H1 (cell line): ENCODE results near the gene EIF2B2. TPM values are rescaled to one million over a fixed set of nuclear protein-coding genes. Genes with fewer than 3 reads are reported as not detected.

Experiments
- CTCF ChIA-PET: fragments of 300-600 bp; sonication (Branson Sonifier 250); formaldehyde crosslinking; loops from one replicate; lab custom pipeline; 2021; ENCODE audit not compliant: partially characterized antibody; lab: Charles Lee
- POLR2A ChIA-PET: fragments of 300-600 bp; sonication (Branson Sonifier 250); formaldehyde crosslinking; loops from one replicate; lab custom pipeline; 2021; ENCODE audit warnings: inconsistent platforms; ENCODE audit not compliant: partially characterized antibody; lab: Charles Lee
- DNase-seq, 2 experiments: peaks; one replicate each; pipeline versions ENCODE4 v3.0.0 to v3.0.0-alpha.2; 2010 to 2022; ENCODE audit warnings: low spot score in 2 of 2, low read depth in 1 of 2, mixed read lengths in 1 of 2
- FAIRE-seq: peaks from 2 replicates; lab custom pipeline; 2011; peaks lifted over from hg19 to GRCh38; lab: Jason Lieb, UNC
- H2AFZ ChIP-seq: 2 replicates; pipeline ENCODE4 v1.8.1; 2012; ENCODE audit warnings: low read length, inconsistent platforms
- H2AK5ac ChIP-seq: 2 replicates; pipeline ENCODE4 v1.6.1; 2013; ENCODE audit warnings: low read depth, low read length
- H2BK120ac ChIP-seq: replicated peaks from 2 replicates; pipeline ENCODE3; 2013; ENCODE audit warnings: low read depth, low read length, inconsistent platforms
- H2BK12ac ChIP-seq: 2 replicates; pipeline ENCODE4 v1.6.1; 2013; ENCODE audit warnings: low read depth, low read length
- H2BK15ac ChIP-seq: 2 replicates; pipeline ENCODE4 v1.6.1; 2013; ENCODE audit warnings: low read length
- H2BK20ac ChIP-seq: 2 replicates; pipeline ENCODE4 v1.6.1; 2013; ENCODE audit warnings: low read length
- H2BK5ac ChIP-seq: 2 replicates; pipeline ENCODE4 v1.6.1; 2013; ENCODE audit warnings: low read depth, low read length
- H3K14ac ChIP-seq: 2 replicates; pipeline ENCODE4 v1.6.1; 2013; ENCODE audit warnings: inconsistent platforms; ENCODE audit not compliant: insufficient read length
- H3K18ac ChIP-seq: 2 replicates; pipeline ENCODE4 v1.6.1; 2013; ENCODE audit warnings: low read length; ENCODE audit errors: extremely low read depth
- H3K23ac ChIP-seq: 2 replicates; pipeline ENCODE4 v1.6.1; 2013; ENCODE audit warnings: inconsistent platforms; ENCODE audit not compliant: insufficient read length
- H3K23me2 ChIP-seq: 2 replicates; pipeline ENCODE4 v1.6.1; 2013; ENCODE audit warnings: low read depth, low read length
- H3K27ac ChIP-seq: 2 replicates; pipeline ENCODE4 v1.6.1; 2011; ENCODE audit warnings: low read depth, low read length, inconsistent platforms
- H3K27me3 ChIP-seq, 4 experiments: replicated peaks in 1 of 4; 1 replicate in 1 of 4; 2 replicates in 3 of 4; pipeline versions ENCODE4 v1.6.1 to v1.8.1; 2011 to 2013; ENCODE audit warnings: low read length in 3 of 4, mild to moderate bottlenecking in 3 of 4, inconsistent platforms in 2 of 4, mixed read lengths in 2 of 4, moderate library complexity in 1 of 4; ENCODE audit not compliant: control insufficient read depth in 3 of 4, insufficient read depth in 3 of 4; ENCODE audit errors: extremely low read depth in 1 of 4
- H3K36me3 ChIP-seq, 4 experiments: 2 replicates each; pipeline versions ENCODE4 v1.6.1 to v1.8.1; 2011 to 2013; ENCODE audit warnings: mild to moderate bottlenecking in 4 of 4, low read length in 3 of 4, moderate library complexity in 2 of 4, control low read depth in 1 of 4, inconsistent platforms in 1 of 4; ENCODE audit not compliant: insufficient read depth in 4 of 4, control insufficient read depth in 2 of 4
- H3K4ac ChIP-seq: replicated peaks from 2 replicates; pipeline ENCODE3; 2013; ENCODE audit warnings: low read length, low read depth, mixed read lengths, inconsistent platforms; ENCODE audit not compliant: insufficient read length
- H3K4me1 ChIP-seq, 4 experiments: replicated peaks in 1 of 4; 1 replicate in 1 of 4; 2 replicates in 3 of 4; pipeline versions ENCODE4 v1.6.1 to v1.8.1; 2011 to 2013; ENCODE audit warnings: low read length in 3 of 4, inconsistent platforms in 2 of 4, mixed read lengths in 1 of 4; ENCODE audit not compliant: insufficient read depth in 4 of 4, control insufficient read depth in 3 of 4
- H3K4me2 ChIP-seq, 2 experiments: 2 replicates each; pipeline versions ENCODE4 v1.6.1 to v1.8.1; 2011 to 2013; ENCODE audit warnings: low read depth in 2 of 2, low read length in 2 of 2, control low read depth in 1 of 2, inconsistent platforms in 1 of 2, mild to moderate bottlenecking in 1 of 2; ENCODE audit not compliant: insufficient read depth in 1 of 2
- H3K4me3 ChIP-seq, 4 experiments: fragments of 200-600, 300-600 bp in 1 of 4; sonication (generic), shearing (Covaris generic), sonication (Bioruptor Twin) in 1 of 4; 2 replicates each; pipeline versions ENCODE4 v1.5.1 to v1.8.1; 2011 to 2016; ENCODE audit warnings: low read length in 4 of 4, low read depth in 3 of 4, control low read depth in 2 of 4, inconsistent platforms in 2 of 4, mild to moderate bottlenecking in 2 of 4, mixed read lengths in 1 of 4, moderate library complexity in 1 of 4; ENCODE audit not compliant: insufficient read depth in 2 of 4; ENCODE audit errors: extremely low read depth in 1 of 4
- H3K56ac ChIP-seq: replicated peaks from 2 replicates; pipeline ENCODE3; 2013; ENCODE audit warnings: low read depth, mild to moderate bottlenecking, mixed read lengths, low read length, inconsistent platforms; ENCODE audit not compliant: insufficient read length
- H3K79me1 ChIP-seq: 2 replicates; pipeline ENCODE4 v1.6.1; 2013; ENCODE audit warnings: low read depth, low read length, control low read depth
- H3K79me2 ChIP-seq, 2 experiments: 2 replicates each; pipeline versions ENCODE4 v1.6.1 to v1.8.1; 2012 to 2013; ENCODE audit warnings: low read length in 2 of 2, mild to moderate bottlenecking in 2 of 2, inconsistent platforms in 1 of 2; ENCODE audit not compliant: insufficient read depth in 2 of 2, control insufficient read depth in 1 of 2
- H3K9ac ChIP-seq, 4 experiments: replicated peaks in 1 of 4; 1 replicate in 1 of 4; 2 replicates in 3 of 4; pipeline versions ENCODE4 v1.6.1 to v1.8.1; 2011 to 2013; ENCODE audit warnings: low read depth in 3 of 4, low read length in 3 of 4, control low read depth in 2 of 4, mild to moderate bottlenecking in 2 of 4, moderate library complexity in 2 of 4, inconsistent platforms in 1 of 4; ENCODE audit errors: extremely low read depth in 1 of 4
- H3K9me3 ChIP-seq, 2 experiments: 2 replicates each; pipeline versions ENCODE4 v1.6.1 to v1.8.1; 2012 to 2013; ENCODE audit warnings: mild to moderate bottlenecking in 2 of 2, moderate library complexity in 2 of 2, control low read depth in 1 of 2, inconsistent platforms in 1 of 2, low read depth in 1 of 2, low read length in 1 of 2, mixed read lengths in 1 of 2; ENCODE audit not compliant: insufficient read depth in 2 of 2
- H4K20me1 ChIP-seq, 2 experiments: replicated peaks in 1 of 2; 2 replicates each; pipeline versions ENCODE3 to v1.8.1; 2011 to 2013; ENCODE audit warnings: inconsistent platforms in 2 of 2, low read length in 2 of 2, mild to moderate bottlenecking in 1 of 2; ENCODE audit not compliant: insufficient read depth in 2 of 2, control insufficient read depth in 1 of 2
- H4K5ac ChIP-seq: 2 replicates; pipeline ENCODE4 v1.6.1; 2013; ENCODE audit warnings: low read length, low read depth, mixed read lengths, inconsistent platforms; ENCODE audit not compliant: insufficient read length
- H4K8ac ChIP-seq: 2 replicates; pipeline ENCODE4 v1.8.0; 2013; ENCODE audit warnings: mild to moderate bottlenecking, moderate library complexity, low read length, inconsistent platforms; ENCODE audit not compliant: insufficient read depth; ENCODE audit errors: extremely low read depth
- H4K91ac ChIP-seq: replicated peaks from 2 replicates; pipeline ENCODE3; 2013; ENCODE audit warnings: low read length, mixed read lengths, inconsistent platforms; ENCODE audit not compliant: insufficient read length
- ATF3 ChIP-seq: IDR thresholded peaks from 2 replicates; pipeline ENCODE4 v1.6.1; 2011; ENCODE audit warnings: low read depth, mild to moderate bottlenecking, low read length; ENCODE audit not compliant: insufficient read depth
- CREB1 ChIP-seq: IDR thresholded peaks from 2 replicates; pipeline ENCODE4 v1.6.1; 2012; ENCODE audit warnings: inconsistent platforms
- E2F6 ChIP-seq: IDR thresholded peaks from 2 replicates; pipeline ENCODE4 v1.6.1; 2012; ENCODE audit warnings: inconsistent platforms
- MAFK ChIP-seq: IDR thresholded peaks from 2 replicates; pipeline ENCODE4 v1.6.1; 2012; ENCODE audit warnings: low read depth, mild to moderate bottlenecking, improper control_type of control experiment, low read length
- MAX ChIP-seq: IDR thresholded peaks from 2 replicates; pipeline ENCODE4 v1.6.1; 2012; ENCODE audit warnings: inconsistent platforms
- POLR2A ChIP-seq, 2 experiments: IDR thresholded peaks; 1 replicate in 1 of 2; 2 replicates in 1 of 2; pipeline ENCODE4 v1.6.1; 2011; ENCODE audit warnings: low read depth in 2 of 2, low read length in 2 of 2, mild to moderate bottlenecking in 2 of 2; ENCODE audit errors: control extremely low read depth in 1 of 2
- SP1 ChIP-seq: IDR thresholded peaks from 2 replicates; pipeline ENCODE4 v1.6.1; 2011; ENCODE audit warnings: low read depth, low read length
- SP4 ChIP-seq: IDR thresholded peaks from 2 replicates; pipeline ENCODE4 v1.6.1; 2012; ENCODE audit warnings: low read length, inconsistent platforms
- TBP ChIP-seq: IDR thresholded peaks from 2 replicates; pipeline ENCODE4 v1.6.1; 2011; ENCODE audit warnings: low read depth, low read length, improper control_type of control experiment
- TEAD4 ChIP-seq: IDR thresholded peaks from 2 replicates; pipeline ENCODE4 v1.6.1; 2012; ENCODE audit warnings: low read depth, low read length, inconsistent platforms, mixed read lengths
- WGBS, 2 experiments: shearing (Covaris generic) in 1 of 2; methylation state at CpG; one replicate each; pipeline versions ENCODE4 v1.1.6 to v1.1.7; 2013 to 2015; ENCODE audit warnings: low lambda C conversion rate in 2 of 2, mixed read lengths in 2 of 2, inconsistent platforms in 1 of 2, low coverage in 1 of 2, missing lambda C conversion rate in 1 of 2; ENCODE audit not compliant: insufficient replicate concordance in 2 of 2, insufficient coverage in 1 of 2, insufficient read length in 1 of 2; ENCODE audit errors: extremely low coverage in 1 of 2, missing lambda C conversion rate in 1 of 2; 5-methylcytosine and 5-hydroxymethylcytosine counted together
- polyA plus RNA-seq, 7 experiments: library from polyadenylated mRNA; depleted of rRNA in 3 of 7; stranded (reverse) in 5 of 7; unstranded in 2 of 7; fragments of >200 nt in 5 of 7; fragments of 200-250 nt in 2 of 7; gene quantifications; 1 replicate in 5 of 7; 2 replicates in 1 of 7; 4 replicates in 1 of 7; pipeline versions ENCODE4 v1.2.1 to v1.2.3, GENCODE V29; 2011 to 2013; ENCODE audit warnings: missing spikeins in 2 of 7, mixed read lengths in 2 of 7
- total RNA-seq: library from RNA; stranded (reverse); fragmentation: NEBNext Ultra II Directional; extraction: Animal tissue kit (Norgen Biotek cat#: 25700); gene quantifications from 2 replicates; pipeline ENCODE4 v1.2.1, GENCODE V29; 2021

EIF2B2 gene
- total and polyA plus RNA-seq, 2 of the 8 experiments (the other 6 are each of a cell fraction or from before 2014, with no cell fraction given), result 42.6 to 79.9 TPM

- no peak overlapping the region for H3K4me3 ChIP-seq
- H2BK15ac ChIP-seq, result no peak overlapping the region
- no peak overlapping the region for H3K56ac ChIP-seq
- no peak overlapping the region for H3K27ac ChIP-seq
- no peaks in the 10 kb centered on the region for H3K79me2 ChIP-seq
- H2AFZ ChIP-seq, result no peak overlapping the region
- POLR2A ChIA-PET, result interaction anchor here (0.9 to 4.6 kb wide), 6 partner anchors 8 to 41 kb away, joined by 3 to 19 read pairs (median 3); no protein-coding TSS in a partner anchor
- peaks cover 3 to 53% (median 33%) of the 10 kb centered on the region in 4 experiments; a peak in 7 of 8 replicates for H3K36me3 ChIP-seq
- H2AK5ac ChIP-seq, result no peak overlapping the region
- H3K23ac ChIP-seq, result no peak overlapping the region
- H3K23me2 ChIP-seq, result no peaks in the 10 kb centered on the region
- H2BK120ac ChIP-seq, result no peak overlapping the region
- H2BK20ac ChIP-seq, result no peak overlapping the region
- no peak overlapping the region for H2BK12ac ChIP-seq
- TF ChIP-seq MAX (no peak), MAFK (no peak), E2F6 (no peak), TBP (no peak), ATF3 (no peak), SP1 (no peak), POLR2A (IDR thresholded peaks at IDR 0.05; ENCODE audit: control extremely low read depth in 1 of 2, low read depth in 2 of 2, low read length in 2 of 2) (no peak), SP4 (no peak), CREB1 (no peak), TEAD4 (no peak)
- TF ChIP-seq, all 59 proteins: peak for 0
- Histone ChIP-seq H3K9me3 (no peaks in the 10 kb centered on the region), H3K9ac (no peak overlapping the region), H3K79me1 (no peaks in the 10 kb centered on the region), H4K91ac (no peak overlapping the region), H3K14ac (no peak overlapping the region), H3K4ac (no peak overlapping the region), H3K4me1 (no peaks in the 10 kb centered on the region), H4K8ac (no peak overlapping the region), H3K4me2 (no peak overlapping the region), H3K18ac (no peak overlapping the region), H4K20me1 (peaks cover 0 to 2% of the 10 kb centered on the region in 2 experiments), H2BK5ac (no peak overlapping the region), H3K27me3 (no peaks in the 10 kb centered on the region), H4K5ac (no peak overlapping the region)
- FAIRE-seq (no peak), DNase-seq (no peak)
- CTCF ChIA-PET, result interaction anchor here (1.1 to 1.4 kb wide), 4 partner anchors 14 to 64 kb away, joined by 3 to 4 read pairs (median 4); no protein-coding TSS in a partner anchor
- WGBS, 2 experiments, result 86% methylated on average over 4 of the region's 4 CpGs; no CpG with 5 or more reads in 1 of the 2 experiments
Measured at GRCh38 chr14:75010472-75011093, 7.9 kb downstream of the EIF2B2 start.
